KBM-7 (cell line): ENCODE measurements around the gene DTX3.
"Not testable (repeated sequence)": the region's sequence is repeated elsewhere in the genome, so short reads cannot be mapped to it uniquely, and the experiment has no call there.

Experiments used
- DNase-seq: peaks from one replicate; pipeline ENCODE4 v3.0.0-alpha.2; 2015
- in situ Hi-C: fragments of 300-500 bp; cut with MboI; formaldehyde crosslinking; loops from 2 replicates; pipeline ENCODE4 v1.14.3; 2020; ENCODE audit warnings: low sequenced_read_pairs, low pct_unique_long_range_greater_than_20kb, mixed read lengths

Gene DTX3

GRCh38 chr12:57627501-57628279 lies 23.1 kb downstream of the DTX3 start:
- no peak for DNase-seq
- in situ Hi-C loops, result no loop called here

DNA sequence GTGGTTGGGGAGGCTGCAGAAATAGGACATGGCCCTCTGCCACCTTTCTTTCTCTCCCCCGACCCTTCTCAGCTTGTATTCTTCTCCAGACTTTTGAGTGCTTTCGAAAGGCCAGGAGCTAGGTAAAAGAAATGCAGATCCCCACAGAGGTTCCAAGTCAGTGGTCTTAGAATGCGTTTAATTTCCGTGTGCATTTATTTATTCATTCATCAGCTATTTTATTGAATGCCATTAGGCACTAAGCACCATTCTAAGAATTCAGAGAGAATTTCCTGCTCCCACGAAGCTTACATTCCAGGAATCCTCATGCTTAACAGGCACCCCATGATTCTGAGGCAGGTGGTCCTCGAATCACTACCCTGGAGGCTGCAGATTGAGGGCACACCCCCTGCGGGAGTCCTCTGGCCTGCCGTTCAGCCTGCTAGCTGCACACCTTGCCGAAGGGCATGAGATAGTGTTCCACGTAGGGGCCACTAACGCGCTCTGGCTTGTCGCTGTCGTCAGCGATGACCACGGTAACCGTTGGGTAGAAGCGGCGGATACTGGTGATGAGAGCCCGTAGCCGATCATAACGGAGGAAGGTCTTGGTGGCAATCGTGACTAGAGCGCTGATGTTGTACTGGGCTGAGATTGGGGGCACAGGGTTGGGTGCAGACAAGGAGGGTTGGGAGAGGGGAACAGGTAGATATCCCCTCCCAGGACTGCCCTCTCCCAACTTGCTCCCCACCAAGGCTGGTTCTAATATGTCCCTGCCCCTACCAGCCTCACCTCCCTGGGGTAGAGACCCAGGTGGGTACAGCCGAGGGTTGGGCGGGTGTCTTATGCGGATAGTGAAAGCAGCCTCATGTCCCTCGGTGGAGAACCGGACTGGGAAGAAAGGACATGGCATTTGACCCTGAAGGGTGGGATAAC lies 23.9 kb downstream of the DTX3 start:
- no peak for DNase-seq
- in situ Hi-C loops, result no loop called here

GRCh38 chr12:57629897-57630471 lies 25.4 kb downstream of the DTX3 start:
- in situ Hi-C loops, result no loop called here
- no peak for DNase-seq

GRCh38 chr12:57630891-57631433 lies 26.3 kb downstream of the DTX3 start:
- in situ Hi-C loops, result no loop called here
- DNase-seq, result no peak

DNA sequence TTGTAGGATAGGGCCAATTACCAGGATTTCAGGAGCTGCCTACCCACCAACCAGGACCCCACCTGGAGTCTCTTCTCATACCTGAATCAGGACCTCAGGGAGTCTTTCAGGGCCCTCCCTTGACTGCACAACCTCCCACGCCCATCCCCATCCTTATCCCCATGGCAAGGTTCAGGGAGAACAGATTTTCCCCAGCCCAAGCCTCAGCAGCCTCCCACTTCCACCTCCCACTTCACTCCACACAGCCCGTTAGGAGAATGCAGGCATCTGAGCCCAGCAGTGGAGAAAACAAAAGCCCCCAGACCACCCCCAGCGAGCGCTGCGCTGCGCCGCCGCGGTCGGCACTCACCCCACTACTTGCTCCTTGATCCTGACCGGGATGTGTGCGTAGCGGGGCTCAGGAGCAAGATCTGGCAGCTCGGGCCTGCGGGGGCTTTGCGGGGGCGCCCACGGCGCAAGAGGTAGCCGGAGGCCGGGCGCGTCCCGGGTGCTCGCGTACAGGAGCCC lies 27.0 kb downstream of the DTX3 start:
- no peak for DNase-seq
- in situ Hi-C loops, result no loop called here

DNA sequence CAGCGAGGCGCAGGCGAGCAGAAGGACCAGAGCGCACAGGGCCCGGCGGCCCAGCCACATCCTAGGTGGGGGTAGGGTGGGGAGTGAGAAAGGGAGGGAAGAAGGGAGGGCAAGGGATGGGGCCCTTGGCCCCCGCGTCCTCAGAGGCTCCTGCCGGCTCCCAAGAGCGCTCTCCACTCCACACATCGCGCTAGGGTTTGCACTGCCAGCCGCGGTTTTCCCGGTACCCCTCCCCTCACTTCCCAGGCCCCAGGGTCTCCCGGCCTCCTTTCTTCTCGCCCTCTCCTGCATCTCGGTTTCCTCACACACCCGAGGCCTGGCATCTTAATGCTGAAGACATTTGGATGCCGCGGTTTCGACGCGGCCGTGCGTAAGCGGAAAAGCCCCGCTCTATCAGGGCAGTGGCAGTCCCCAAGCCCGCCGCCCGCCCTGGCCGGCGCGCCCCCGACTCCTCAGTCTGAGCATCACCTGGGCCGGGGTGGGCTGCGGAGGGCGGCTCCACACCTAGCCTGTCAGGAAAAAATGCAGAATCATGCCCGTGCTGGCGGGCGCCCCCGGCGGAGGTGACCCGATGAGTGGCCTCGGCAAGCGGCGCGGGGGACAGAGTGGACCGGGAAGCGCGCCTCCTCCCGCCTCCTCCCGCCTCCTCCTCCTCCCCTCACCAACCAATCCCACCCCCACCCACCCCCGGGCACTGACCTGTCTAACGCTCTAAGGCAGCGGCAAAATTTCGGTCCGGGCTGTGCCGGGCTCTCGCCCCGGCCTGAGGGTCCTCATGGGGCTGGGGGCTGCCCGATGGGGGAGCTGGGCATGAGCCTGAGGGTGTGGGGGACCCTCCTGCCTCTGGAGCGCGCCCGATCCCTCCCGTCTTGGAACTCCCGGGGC lies 27.7 kb downstream of the DTX3 start:
- in situ Hi-C loops, result no loop called here

GRCh38 chr12:57632958-57633840 lies 28.6 kb downstream of the DTX3 start, which contains the start of gene B4GALNT1:
TSS of gene B4GALNT1 (minus strand) at chr12:57633201. CDS start at chr12:57632132, 1,069 bp downstream.
- in situ Hi-C loops, result no loop called here
- DNase-seq, result peak; percentile 88

More for the DNA sequence above, 27.7 kb downstream of the DTX3 start:
- DNase-seq, result peak; percentile 21

DNA sequence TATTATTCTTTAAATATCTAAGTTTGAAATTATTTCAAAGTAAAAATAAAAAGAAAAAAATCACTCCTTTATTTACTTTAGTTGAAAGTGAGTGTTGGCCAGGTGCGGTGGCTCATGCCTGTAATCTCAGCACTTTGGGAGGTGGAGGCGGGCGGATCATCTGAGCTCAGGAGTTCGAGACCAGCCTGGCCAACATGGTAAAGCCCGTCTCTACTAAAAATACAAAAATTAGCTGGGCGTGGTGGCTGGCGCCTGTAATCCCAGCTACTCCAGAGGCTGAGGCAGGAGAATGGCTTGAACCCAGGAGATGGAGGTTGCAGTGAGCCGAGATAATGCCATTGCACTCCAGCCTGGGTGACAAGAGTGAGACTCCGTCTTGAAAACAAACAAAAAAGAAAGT lies 32.1 kb downstream of the DTX3 start:
- in situ Hi-C loops, DNase-seq: not testable (repeated sequence)

- DNase-seq, result peak; percentile 28
- in situ Hi-C loops, result no loop called here
These were observed 32.7 kb downstream of the DTX3 start for GRCh38 chr12:57637364-57637763.

- in situ Hi-C loops, result no loop called here
- DNase-seq, result no peak
These were observed 33.5 kb downstream of the DTX3 start for GRCh38 chr12:57638096-57638495.

DNA sequence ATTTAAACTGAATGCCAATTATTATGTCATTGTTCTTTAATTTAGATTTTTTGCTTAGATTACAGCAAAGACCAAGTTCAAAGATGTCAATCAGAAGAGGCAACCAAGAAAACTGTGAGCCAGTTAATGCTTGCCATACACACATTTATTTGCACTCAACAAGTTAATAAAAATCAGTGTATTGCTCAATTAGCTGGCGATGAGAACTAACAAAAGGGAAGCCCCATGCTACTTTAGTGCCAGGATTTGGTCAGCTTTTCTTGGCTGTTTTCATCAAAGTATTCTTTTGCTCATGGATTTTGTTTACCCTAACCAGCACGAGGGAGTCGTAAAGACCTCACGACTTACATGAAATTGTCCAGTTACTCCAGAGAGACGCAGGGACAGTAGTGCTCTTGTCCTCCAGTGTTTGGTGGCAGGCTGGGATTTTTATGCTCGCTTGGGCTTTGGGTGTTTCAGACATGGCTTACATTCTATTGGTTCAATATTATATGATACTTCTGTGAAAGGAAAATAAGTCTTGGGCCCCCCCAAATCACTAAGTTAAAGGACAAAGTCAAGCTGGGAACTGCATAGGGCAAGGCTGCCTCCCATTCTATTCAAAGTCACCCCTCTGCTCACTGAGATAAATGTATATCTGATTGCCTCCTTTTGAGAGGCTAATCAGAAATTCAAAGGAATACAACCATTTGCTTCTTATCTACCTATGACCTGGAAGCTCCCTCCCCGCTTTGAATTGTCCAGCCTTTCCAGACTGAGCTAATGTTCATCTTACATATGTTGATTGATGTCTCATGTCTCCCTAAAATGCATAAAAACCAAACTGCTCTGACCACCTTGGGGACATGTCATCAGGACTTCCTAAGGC lies 35.8 kb downstream of the DTX3 start:
- no peak for DNase-seq
- in situ Hi-C loops, result no loop called here

DNA sequence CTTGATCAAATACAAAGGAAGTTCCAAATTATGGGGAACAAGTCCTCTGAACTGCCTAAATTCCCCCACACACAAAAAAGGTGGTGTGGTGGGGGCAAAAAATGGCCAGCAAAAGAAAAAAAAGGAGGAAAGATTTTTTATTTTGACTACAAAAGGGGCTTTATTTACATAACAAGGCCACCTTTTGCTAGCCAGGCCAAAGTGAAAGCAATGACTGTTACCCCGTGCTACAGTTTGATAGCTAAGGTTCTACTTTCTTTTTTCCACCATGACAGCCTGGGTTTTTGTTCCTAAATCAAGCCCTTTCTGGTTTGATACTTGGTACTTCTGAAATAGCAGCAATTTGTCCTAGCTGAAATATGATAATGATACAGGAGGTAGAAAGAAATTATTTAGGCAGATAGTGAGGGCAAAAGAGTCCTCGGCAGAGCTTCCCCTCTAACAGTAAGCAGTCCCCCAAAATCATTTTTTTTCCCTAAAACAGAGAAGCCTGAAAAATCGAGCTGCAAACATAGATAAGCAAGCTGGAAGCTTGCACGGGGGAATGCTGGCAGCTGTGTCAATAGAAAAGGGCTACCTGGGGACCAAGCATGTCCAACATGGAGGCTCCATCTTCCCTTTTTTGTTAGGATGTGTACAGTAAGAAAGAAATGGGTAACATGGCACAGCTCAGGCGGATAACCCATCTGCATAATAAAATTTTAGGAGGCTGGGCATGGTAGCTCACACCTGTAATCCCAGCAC lies 37.2 kb downstream of the DTX3 start:
- DNase-seq, result no peak
- in situ Hi-C loops, result no loop called here

- peak; percentile 50 for DNase-seq
- in situ Hi-C loops, result not testable (repeated sequence)
These were observed 41.5 kb downstream of the DTX3 start for GRCh38 chr12:57645990-57646658.

GRCh38 chr12:57646659-57647049 lies 42.0 kb downstream of the DTX3 start:
- in situ Hi-C loops, DNase-seq: not testable (repeated sequence)

DNA sequence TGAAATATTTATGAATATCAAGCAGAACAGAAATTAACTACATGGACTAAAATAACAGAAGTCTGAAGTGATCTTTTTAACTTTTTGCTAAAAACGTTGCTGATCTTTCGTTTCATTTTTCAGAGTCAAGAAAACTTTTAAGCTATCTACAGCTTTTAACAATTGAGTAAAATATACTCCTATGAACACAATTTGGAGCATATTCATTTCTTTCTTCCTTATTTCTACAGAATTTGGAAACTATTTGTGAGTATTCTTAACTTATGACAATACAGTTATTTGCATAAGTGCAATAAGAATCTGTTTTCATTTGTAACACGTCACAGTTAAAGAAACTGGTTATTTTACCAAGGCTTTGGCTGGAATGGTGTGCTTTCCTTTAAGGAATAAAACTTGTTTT lies 49.4 kb downstream of the DTX3 start:
- no peak for DNase-seq
- in situ Hi-C loops, result no loop called here
